ENCODE results near the gene IL4.
A peak's percentile ranks its signal among the peaks of the same experiment; 100 is the strongest.

IL4 gene

DNA sequence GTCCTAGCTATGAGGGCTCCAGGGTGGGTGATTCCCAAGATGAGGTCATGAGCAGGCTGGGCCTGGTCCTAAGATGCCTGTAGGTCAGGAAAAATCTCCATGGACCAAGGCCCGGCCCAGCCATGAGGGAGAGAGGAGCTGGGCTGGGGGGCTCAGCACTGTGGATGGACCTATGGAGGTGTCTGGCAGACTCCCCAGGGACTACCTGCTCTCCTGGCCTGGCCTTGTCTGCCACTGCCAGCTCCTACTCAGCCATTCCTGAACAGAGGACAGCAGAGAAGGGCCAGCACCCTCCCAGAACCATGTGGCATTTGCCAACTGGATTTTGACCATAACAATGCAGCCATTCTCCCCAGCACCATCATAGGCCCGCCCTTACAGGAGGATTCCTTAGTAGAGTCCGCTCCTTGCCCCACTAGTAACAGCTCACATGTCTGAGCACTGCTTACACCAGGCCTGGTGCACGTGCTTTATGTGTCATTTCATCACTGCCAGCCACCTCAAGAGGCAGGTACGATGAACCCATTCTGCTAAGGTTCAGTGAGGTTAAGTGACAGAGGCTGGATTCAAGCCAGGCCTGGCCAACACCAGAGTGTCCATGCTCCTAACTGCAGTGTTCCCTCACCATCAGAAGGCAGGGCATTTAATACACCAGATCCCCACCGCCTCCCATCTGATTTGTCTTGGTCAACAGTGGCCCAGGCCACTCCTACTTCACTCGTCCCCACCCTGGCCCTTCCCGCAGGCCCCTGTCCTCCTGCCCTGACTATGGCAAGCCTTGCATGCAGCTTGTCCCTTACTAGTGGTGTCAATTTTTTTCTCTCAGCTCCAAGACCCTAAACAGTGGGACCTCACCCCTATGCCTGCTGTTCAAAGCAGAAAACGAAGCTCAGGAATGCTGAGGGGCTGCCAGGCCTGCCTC is 15.1 kb upstream of the IL4 start:
- DNase-seq: no peak

DNA sequence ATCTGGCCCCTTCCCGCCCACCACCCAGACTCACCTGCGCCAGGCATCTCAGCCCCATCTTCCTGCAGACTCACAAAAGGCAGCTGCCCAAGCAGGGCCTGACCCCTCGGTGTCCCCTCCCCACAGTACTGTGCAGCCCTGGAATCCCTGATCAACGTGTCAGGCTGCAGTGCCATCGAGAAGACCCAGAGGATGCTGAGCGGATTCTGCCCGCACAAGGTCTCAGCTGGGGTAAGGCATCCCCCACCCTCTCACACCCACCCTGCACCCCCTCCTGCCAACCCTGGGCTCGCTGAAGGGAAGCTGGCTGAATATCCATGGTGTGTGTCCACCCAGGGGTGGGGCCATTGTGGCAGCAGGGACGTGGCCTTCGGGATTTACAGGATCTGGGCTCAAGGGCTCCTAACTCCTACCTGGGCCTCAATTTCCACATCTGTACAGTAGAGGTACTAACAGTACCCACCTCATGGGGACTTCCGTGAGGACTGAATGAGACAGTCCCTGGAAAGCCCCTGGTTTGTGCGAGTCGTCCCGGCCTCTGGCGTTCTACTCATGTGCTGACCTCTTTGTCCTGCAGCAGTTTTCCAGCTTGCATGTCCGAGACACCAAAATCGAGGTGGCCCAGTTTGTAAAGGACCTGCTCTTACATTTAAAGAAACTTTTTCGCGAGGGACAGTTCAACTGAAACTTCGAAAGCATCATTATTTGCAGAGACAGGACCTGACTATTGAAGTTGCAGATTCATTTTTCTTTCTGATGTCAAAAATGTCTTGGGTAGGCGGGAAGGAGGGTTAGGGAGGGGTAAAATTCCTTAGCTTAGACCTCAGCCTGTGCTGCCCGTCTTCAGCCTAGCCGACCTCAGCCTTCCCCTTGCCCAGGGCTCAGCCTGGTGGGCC is 13.9 kb upstream of the IL4 start:
- DNase-seq: no peak

DNA sequence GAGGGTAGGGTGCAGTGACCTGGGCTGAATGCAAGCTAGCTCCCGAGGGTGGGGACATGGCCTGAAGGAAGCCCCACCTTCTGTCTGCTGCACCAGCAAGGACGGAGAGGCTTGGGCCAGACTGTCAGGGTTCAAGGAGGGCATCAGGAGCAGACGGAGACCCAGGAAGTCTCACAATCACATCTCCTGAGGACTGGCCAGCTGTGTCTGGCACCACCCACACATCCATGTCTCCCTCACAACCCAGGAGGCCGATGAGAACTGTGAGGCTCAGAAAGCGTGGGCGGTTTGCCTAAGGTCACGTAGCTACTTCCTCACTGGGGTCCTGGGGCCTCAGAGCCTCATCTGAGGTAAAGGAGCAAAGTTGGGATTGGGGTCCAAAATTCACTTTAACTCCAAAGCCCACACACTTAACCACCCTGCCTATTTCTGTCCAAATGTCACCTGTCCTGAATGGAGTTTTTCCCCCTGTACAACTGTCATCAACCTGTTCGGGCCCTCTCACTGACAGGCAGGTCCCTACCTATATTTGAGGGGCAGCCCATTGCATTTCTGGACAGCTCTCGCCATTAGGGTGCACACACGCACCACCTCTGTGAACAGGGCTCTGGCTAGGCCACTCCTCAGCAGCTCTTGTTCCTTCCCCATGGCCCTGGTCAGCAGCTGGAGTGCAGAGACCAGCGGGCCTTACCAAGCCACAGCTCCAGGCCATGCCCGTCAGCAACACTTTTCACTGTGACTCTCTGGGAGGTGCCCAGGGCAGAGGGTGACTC is 12.4 kb upstream of the IL4 start:
- DNase-seq: no peak

DNA sequence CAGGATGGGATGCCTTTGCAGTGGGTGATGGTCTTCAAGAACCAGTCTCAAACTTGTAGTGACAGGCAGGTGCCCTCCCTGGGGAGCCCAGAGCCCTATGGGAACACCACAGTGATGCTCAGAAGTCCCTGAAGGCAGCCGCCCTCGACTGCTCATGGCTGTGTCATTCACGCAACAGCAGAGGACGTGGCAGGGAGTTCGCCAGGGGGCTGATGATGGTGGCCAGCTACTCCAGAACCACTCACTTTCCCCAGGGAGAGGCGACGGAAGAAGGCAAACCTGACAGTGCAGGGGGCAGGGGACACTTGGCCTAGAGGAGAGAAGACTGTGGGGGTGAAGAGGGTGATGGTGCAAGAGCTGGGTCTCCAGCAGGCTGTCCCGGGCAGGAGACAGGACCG is 11.8 kb upstream of the IL4 start:
- no peak for DNase-seq

DNA sequence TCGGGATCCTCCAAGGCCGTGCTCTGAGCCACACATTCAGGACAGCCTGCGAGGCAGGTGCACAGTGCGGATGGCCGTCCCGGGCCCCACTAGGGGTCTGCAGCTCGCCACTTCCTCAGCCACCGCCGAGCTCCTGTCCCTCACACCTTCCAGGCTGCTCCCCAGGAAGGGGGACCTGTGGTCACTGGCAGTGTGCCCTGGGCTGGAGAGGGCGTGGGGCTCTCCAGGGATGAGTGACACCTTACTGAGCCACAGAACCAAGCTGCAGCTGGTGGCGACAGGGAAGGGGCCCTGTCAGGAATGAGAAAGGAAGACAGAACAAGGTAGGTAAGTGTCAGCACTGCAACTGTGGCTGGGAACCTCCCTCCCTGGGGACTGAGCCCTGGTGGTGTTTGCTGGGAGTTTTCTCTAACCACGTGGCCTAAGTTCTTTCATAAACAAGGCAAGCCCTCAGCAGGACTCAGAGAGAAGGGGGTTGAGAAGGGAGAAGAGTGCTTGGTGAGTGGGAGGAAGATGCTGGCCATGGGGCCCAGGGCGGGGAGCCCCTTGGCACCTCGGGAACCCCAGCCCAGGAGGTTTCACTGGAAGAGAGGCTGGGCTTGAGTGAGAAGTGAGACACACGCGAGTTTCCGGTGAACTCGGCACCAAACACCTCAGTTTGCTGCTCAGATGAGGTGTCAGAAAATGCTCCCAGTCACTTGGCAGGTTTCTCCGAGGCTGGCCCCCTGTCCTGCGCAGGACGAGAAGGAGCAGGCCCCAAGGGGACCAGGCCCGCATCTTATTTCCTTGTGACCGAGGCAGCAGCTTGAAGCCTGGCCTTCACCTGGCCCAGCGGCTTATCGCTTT is 10.6 kb upstream of the IL4 start:
- peak; percentile 25 for DNase-seq

DNA sequence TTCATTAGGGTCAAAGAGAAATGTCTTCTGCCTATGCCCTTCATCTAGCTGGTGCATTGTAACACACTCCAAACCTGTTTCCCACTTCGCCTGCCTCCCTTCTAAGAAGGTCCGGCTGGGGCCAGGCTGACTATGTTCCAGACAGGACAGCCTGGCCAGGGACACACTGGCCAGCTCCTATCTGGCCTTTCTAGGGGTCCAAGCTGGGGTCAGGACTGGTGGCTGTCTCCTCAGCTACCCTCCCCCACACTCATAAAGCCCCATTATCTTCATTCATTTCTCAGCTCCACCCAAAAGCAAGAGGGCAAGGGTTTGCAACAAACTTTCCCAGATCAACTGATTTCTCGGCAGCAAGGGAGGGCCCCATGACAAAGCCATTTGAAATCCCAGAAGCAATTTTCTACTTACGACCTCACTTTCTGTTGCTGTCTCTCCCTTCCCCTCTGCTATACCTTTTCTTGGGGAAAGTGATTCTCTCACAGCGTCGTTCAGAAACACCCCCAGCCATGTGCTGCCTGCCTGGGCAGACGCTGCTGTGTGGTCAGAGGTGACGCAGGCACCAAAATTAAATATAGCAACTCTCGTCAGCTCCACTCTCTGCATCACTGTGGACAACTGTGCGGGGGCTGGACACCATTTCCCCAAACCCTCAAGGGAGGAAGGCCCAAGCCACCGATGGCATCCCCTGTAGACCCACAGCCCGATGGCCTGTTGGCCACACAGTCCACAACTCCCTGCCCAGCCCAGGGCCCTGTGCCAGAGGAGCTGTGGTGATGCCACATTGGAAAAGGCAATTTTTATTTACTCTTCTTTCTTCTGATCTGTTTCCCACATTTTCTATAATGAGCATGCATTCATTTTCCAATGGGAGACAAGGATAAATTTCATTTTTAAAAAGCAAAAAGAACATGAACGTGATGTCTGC is 9.8 kb upstream of the IL4 start:
- no peak for DNase-seq

DNA sequence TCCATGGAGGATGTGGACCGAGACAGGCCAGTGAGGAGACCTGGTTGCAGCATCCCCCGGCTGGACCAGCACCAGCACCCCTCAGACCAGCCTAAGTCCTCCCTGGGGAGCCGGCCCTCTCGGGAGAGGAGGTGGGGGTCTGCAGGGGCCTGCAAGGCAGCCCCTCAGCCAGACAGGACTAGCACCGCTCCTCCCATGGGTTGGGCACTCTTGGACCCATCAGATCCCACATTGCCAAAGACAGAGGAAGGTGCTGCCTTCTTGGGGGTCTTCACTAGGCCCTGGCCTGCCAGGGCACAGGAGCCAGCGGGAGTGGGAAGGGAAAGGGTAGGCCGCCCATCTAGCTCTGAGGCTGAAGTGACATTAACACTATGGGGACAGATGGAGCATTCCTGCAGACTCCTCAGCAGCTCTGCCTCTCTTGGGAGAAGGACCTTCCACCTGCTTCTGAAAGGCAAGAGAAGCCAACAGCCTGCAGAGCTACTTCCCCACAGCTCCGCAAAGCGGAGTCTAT is 9.0 kb upstream of the IL4 start:
- no peak for DNase-seq

DNA sequence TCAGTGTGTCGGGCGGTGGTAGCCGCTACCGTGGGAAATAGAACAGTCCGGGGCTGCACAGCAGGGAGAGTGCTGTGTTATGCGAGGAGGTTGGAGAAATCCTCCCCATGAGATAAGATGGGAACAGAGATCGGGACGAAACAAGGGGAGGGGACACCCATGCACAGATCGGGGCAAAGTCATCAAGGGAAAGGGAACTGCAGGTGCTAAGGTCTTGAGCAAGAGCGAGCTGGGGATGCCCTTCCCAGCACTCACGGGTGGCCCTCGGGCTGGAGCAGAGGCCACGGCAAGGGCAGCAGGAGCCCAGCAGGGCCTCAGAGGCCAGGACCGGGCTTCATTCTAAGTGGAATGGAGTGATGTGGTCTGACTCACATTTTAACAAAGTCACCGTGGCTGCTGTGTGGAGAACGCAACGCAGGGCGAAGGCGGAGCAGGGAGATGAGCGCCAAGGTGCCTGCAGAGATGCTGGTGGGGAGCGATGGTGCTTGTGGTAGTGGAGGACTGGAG is 8.2 kb upstream of the IL4 start:
- DNase-seq: no peak

DNA sequence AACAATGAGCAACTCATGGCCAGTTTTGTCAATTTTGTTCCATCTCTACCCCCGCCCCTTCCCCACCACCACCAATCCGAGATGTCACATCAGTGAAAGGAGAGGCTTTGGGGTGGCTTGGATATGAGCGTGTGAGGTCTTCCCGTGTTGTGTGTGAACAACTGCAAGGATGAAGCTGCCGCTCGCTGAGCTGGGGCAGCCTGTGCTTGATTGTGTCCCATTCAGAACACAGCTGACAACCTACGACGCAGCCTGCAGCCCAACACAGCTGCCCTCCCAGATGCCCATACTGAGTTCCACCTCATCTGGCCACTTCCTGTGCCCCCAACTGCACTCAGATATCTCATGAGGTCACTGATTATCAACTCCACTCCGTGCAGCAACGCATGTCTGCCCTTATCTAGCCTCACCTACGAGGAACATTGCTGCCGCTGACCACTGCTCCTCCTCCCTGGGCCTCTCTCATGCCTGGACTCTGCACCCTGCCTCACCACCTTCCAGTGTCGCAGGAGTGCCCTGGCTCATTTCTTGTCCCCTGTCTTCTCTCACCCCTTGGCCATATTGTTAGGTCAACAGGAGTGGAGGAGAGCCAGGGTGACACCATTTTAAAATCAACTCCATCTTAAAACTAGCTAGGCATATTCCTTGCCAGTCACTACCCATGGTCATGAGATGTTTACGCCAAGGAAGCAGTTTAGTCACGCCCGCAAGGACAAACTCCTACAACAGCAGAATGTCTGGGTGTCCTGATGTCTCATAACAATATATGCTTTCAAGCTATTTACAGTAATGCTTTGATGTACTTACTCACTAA is 7.3 kb upstream of the IL4 start:
- DNase-seq: no peak

DNA sequence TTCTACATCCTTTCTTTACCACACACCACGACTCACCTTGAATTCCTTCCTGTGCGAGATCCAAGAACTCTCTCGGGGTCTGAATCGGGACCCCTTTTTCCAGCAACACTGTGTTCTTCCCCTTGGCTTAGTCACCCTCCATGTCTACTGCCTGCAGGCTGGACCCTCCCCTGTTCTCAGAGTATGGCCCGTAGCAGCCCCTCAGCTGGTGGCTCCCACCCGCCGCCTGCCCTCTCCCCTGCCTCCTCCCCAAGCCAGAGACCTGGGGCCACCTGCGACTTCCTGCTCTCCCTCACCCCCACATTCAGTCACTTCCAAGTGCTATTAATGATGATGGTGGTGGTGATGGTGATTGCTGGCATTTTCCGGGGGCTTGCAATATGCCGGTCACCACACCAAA is 6.5 kb upstream of the IL4 start:
- no peak for DNase-seq

DNA sequence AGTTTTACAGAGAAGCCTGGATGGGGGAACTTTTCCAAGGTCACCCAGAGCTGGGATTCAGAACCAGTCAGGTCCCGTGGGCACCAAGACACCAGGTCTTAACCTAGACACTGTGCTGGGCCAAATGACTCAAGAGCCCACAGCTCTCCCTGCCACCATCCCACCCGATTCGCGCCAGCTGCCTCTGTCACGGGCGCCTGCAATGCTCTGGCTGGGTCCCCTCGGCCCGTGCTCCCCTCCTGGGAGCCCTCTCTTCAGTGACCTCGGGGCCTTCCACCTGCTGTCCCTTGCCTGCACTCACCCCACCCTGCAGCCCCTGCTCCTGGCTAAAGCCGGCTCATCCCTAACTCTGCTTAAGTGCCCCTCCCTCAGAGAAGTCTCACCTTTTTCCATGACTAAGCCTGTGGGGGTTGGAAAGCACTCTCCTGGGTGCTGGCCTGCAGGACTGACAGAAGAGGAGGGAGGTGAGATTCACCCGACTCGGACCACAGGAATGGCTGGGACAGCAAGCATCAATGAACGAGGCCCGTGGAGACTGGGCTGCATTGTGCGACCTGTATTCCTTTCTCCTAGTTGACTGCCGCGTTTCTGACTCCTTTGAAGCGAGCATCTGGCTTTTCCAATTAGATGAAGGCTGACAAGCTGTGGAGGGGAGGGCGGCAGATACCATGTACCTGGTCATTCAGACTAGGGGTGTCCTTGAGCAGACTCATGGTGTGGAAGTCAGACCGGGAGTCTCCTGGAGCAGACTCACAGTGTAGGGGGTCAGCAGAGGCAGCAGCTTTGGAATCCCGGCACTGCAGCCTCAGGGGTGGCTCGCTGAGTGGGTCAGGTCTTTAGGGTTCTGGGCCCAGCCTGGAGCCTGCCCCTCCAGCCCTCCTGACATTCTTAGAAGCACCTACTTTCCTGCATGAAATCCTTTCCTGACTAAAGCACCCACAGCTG is 5.8 kb upstream of the IL4 start:
- DNase-seq: no peak

DNA sequence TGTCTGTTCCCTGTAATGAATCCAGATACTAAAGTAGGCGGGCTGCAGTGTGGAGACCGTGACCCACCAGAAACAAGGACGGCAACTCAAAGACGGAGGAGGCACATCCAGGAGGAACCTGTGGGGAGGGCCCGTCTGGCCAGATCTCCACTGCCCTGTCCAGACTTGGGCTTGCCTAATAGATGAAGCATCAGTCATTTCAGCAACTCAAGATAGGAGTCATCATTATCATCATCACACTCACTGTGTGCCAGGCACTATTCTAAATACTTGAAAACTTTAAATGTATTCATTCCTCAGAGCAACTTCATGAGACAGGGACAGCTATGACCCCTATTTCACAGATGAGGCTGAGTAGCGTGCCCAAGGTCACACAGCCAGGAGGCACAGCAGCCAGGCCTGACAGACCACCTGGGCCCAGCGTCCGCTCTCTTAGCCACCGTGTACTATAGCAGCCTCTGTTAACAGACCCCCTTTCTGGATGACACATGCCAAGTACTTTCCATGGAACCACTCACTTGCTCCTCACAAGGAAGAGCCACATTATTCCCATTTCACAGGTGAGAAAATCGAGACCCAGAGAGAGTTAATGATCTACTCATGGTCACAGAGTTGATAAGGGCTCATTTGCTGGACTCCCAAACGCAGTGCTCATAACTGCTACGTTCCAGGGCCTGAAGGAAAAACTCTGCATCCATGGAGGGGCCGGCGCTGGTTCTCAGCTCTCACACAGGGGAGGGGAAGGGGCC is 4.9 kb upstream of the IL4 start:
- no peak for DNase-seq

DNA sequence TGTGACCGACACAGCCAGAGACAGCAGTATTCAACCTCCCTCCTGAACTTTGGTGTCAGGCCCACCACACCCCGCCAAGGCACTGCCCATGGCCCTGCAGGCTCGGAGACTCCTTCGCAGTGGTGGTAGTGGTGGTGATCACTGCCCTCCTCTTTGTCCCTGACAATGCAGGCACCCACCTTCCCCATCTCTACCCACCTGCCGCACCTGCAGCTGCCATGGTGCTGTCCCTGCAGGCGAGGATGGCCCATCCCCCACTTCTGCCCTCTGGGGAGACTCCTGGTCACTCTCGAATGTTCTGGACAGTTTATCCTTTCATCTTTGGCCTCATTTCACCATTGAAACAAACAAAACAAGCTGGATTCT is 4.4 kb upstream of the IL4 start:
- DNase-seq: no peak

DNA sequence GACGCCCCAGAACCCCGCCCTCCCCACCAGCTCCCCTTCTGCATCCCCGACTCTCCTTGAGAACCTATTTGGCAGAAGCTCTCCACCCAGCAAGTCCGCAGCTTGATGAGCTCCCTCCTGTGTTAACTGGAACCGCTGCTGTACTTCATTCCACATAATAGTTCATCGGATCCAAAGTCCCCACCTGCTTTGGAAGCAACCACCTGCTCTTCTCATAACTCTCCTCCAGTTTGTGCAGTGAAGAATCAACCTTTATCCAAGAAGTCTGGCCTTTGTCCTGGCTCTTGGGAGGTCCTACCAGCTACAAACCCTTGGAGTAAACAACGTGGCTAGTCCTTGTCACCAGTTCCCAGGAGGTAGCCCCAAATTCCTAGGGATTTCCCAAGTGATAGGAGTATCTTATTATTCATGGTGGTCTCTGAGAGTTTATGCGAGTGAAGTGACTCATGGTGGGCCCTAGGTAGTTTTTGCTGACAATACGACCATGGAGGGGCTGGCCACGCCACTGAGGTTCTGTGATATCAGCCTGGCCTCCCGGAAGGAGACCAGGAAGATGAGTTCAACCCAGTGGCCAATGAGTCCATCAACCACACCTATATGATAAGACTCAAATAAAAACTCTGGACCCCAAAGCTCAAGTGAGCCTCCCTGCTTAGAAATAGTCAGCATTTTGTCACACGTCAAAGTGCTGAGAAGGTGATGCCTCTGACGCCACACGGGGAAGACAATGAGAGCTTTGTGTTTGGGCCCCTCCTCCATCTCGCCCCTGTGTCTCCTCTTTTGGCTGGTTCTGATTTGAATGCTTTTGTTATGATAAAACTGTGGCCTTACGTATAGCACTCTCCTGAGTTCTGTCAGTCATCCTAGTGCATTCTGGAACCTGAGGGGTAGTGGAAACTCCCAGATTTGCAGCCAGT is 3.6 kb upstream of the IL4 start:
- no peak for DNase-seq

DNA sequence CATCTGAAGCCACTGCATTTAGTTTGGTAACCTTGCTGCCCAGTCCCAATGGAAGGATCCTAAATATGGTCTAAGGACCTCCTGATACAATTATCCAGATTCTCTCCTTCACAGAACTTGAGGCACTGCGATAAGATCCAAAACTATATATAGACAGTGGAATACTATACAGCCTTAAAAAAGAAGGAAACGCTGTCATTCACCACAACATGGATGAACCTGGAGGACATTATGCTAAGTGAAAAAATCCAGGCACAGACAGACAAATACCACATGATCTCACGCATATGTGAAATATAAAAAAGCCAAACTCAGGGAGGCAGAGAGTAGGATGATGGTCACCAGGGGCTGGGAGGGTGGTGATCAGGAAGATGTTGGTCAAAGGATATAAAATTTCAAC is 2.8 kb upstream of the IL4 start:
- no peak for DNase-seq

DNA sequence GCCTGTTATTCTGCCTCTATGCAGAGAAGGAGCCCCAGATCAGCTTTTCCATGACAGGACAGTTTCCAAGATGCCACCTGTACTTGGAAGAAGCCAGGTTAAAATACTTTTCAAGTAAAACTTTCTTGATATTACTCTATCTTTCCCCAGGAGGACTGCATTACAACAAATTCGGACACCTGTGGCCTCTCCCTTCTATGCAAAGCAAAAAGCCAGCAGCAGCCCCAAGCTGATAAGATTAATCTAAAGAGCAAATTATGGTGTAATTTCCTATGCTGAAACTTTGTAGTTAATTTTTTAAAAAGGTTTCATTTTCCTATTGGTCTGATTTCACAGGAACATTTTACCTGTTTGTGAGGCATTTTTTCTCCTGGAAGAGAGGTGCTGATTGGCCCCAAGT is 301 bp upstream of the IL4 start:
- no peak for DNase-seq
